ENCODE results near the gene OPRM1.

Gene OPRM1

DNA sequence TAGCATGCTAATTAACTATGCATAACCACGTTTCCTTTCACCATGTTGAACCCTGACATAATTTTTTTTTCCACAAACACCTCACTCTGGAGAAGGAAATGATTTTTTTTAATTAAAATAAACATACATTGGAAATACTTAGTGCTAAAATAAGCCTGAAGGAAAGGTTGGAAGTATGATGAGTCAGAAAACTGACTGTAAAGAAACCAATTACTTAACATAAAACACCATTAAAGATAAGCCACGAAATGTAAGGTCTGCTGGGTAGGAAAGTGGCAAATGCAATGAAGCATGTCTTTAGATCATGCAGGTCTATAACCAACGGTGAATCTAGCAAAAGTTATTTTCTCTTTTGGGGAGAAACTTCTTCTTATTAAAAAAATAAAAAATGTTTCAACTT is 47.5 kb downstream of the OPRM1 start:
- no peak overlapping the region for H3K27ac ChIP-seq (ENCODE audit: low read length)
- H3K4me3 ChIP-seq (ENCODE audit: low read depth in 1 of 2, low read length in 2 of 2) = no peak overlapping the region
- H3K27me3 ChIP-seq (ENCODE audit: low read depth, low read length) = no peaks in the 10 kb centered on the region
- H3K4me1 ChIP-seq (ENCODE audit: control insufficient read depth in 1 of 2, insufficient read depth in 2 of 2, low read length in 2 of 2) = no peaks in the 10 kb centered on the region
- H3K36me3 ChIP-seq (ENCODE audit: control insufficient read depth in 1 of 2, insufficient read depth in 2 of 2, low read length in 2 of 2) = no peaks in the 10 kb centered on the region
- H3K9me3 ChIP-seq (ENCODE audit: control insufficient read depth in 1 of 2, low read length in 2 of 2) = no peaks in the 10 kb centered on the region

DNA sequence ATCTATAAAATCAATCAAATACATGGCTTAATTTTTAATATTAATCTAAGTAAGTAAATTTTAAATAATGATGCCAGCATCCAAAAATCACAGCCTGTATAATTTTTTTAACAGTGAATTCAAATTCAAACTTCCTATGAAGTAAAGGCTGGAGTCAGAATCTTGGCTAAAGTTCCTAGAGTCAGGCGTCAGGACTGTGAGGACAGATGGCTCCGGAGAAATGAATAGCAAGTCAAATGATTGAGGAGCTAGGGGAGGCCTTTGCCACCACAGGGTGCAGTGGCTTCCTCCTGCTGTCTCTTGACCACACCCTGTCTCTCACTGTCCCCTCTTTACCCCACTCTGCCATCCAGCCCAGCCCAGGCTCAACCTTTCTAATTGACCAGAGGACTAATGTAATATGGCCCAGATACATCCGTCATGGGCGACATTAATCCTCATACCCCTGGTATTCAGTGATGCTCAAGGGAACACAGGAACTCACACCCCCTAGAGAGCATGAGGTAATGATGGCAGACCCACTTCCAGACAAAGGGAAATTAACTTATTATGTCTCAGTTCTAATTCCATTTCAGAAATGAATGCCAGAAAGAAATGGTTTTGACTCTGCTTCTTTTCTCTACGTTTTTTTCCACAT is 53.4 kb downstream of the OPRM1 start:
- H3K4me3 ChIP-seq (ENCODE audit: low read depth in 1 of 2, low read length in 2 of 2) = no peak overlapping the region
- no peak overlapping the region for H3K27ac ChIP-seq (ENCODE audit: low read length)
- no peaks in the 10 kb centered on the region for H3K4me1 ChIP-seq (ENCODE audit: control insufficient read depth in 1 of 2, insufficient read depth in 2 of 2, low read length in 2 of 2)
- no peaks in the 10 kb centered on the region for H3K27me3 ChIP-seq (ENCODE audit: low read depth, low read length)
- no peaks in the 10 kb centered on the region for H3K9me3 ChIP-seq (ENCODE audit: control insufficient read depth in 1 of 2, low read length in 2 of 2)
- H3K36me3 ChIP-seq (ENCODE audit: control insufficient read depth in 1 of 2, insufficient read depth in 2 of 2, low read length in 2 of 2) = no peaks in the 10 kb centered on the region

DNA sequence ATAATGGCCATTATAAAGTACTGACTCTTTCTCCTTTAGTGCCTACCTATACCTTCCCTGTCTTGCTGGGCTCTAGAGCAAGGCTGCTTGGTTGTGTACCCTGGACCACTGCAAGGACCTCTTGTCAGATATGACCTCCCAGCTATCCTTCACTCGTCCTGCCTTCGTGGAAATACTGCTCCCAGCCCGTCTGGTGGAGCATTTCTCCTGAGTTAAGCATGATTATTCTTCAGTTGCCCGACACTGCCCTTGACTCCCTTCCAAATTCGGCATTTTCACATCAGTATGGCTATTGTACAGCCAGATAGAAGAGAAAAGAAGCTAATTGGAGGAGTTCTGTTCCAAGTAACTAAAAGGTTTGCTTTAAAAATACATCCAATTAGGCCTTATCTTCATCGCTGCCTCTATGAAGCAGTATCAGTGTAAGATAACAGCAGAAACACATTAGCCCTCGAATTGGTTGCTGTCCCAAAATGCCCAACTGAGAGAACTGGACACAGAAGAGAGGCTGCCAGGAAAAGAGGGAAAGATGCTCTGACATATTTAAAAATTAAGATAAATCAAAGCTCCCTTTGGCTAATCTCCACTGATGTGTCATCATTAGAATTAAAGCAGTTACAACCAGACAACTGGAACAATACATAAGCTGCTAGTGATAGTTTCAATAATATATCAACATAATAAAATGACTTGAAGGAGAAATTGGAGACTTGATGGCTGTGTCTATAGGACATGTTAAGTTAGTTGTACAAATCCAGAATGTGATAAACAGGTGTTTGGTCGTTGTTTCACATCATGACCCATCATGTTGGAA is 54.4 kb downstream of the OPRM1 start:
- no peaks in the 10 kb centered on the region for H3K4me1 ChIP-seq (ENCODE audit: control insufficient read depth in 1 of 2, insufficient read depth in 2 of 2, low read length in 2 of 2)

DNA sequence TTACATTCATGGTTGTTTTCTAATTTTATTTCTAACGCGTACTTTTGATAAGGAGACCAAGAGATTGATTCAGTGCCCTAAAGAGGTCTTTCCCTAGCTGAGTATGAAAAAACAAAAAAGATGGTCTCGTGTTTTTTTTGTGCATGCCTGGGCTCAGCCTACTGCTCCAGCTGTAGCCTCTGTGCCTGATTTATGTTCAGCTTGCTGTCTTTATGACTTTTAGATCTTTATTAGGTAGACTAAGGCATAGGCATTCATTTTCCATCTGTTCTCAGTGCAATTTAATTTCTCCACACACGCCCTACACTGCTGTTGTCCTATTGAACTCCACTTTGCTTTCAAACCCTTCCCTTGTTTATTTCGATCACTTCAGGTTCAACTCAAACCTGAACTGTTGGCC is 56.5 kb downstream of the OPRM1 start:
- no peak overlapping the region for H3K4me3 ChIP-seq (ENCODE audit: low read depth in 1 of 2, low read length in 2 of 2)
- H3K9me3 ChIP-seq (ENCODE audit: control insufficient read depth in 1 of 2, low read length in 2 of 2) = no peaks in the 10 kb centered on the region
- no peaks in the 10 kb centered on the region for H3K27me3 ChIP-seq (ENCODE audit: low read depth, low read length)
- no peaks in the 10 kb centered on the region for H3K4me1 ChIP-seq (ENCODE audit: control insufficient read depth in 1 of 2, insufficient read depth in 2 of 2, low read length in 2 of 2)
- H3K36me3 ChIP-seq (ENCODE audit: control insufficient read depth in 1 of 2, insufficient read depth in 2 of 2, low read length in 2 of 2) = no peaks in the 10 kb centered on the region
- H3K27ac ChIP-seq (ENCODE audit: low read length) = no peak overlapping the region

More for the DNA sequence above, 54.4 kb downstream of the OPRM1 start:
- Histone ChIP-seq H3K4me3 (ENCODE audit: low read depth in 1 of 2, low read length in 2 of 2) (no peak overlapping the region), H3K27me3 (ENCODE audit: low read depth, low read length) (no peaks in the 10 kb centered on the region), H3K27ac (ENCODE audit: low read length) (no peak overlapping the region), H3K36me3 (ENCODE audit: control insufficient read depth in 1 of 2, insufficient read depth in 2 of 2, low read length in 2 of 2) (no peaks in the 10 kb centered on the region), H3K9me3 (ENCODE audit: control insufficient read depth in 1 of 2, low read length in 2 of 2) (no peaks in the 10 kb centered on the region)

DNA sequence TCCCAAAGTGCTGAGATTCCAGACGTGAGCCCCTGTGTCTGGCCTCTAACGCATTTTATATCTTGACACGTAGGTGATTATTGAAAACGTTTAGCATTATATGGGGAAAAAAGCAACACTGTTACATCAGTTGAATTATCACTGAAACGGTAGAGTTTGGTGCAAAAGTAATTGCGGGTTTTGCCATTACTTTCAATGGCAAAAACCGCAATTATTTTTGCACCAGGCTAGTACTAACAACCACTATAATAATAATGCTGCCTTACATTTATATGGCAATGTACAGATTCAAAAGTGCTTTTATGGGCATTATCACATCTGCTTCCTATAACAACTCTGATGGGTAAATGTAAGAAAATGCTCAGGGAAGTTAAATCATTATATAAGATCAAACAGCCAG is 57.3 kb downstream of the OPRM1 start:
- H3K4me3 ChIP-seq (ENCODE audit: low read depth in 1 of 2, low read length in 2 of 2) = no peak overlapping the region
- no peak overlapping the region for H3K27ac ChIP-seq (ENCODE audit: low read length)
- no peaks in the 10 kb centered on the region for H3K36me3 ChIP-seq (ENCODE audit: control insufficient read depth in 1 of 2, insufficient read depth in 2 of 2, low read length in 2 of 2)
- no peaks in the 10 kb centered on the region for H3K27me3 ChIP-seq (ENCODE audit: low read depth, low read length)
- no peaks in the 10 kb centered on the region for H3K9me3 ChIP-seq (ENCODE audit: control insufficient read depth in 1 of 2, low read length in 2 of 2)
- no peaks in the 10 kb centered on the region for H3K4me1 ChIP-seq (ENCODE audit: control insufficient read depth in 1 of 2, insufficient read depth in 2 of 2, low read length in 2 of 2)

DNA sequence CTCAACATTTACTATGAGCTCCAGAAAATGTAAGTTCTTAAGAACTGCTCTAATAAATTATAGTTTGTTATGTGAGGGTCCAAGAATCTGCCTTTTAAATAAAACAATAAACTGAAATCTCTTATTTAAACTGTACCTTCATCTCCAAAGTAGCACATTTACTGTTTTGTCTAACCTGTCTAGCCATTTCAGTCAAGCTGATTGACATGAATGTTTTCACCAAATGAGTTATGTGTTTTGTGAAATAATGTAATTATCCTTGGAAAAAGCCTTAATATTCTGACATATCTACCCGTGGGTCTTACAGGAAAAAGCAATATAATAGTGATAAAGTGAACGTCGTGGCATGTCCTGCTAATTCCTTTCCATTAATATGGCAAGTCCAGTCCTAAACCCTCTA is 57.8 kb downstream of the OPRM1 start:
- H3K27ac ChIP-seq (ENCODE audit: low read length) = no peak overlapping the region
- H3K36me3 ChIP-seq (ENCODE audit: control insufficient read depth in 1 of 2, insufficient read depth in 2 of 2, low read length in 2 of 2) = no peaks in the 10 kb centered on the region
- no peaks in the 10 kb centered on the region for H3K27me3 ChIP-seq (ENCODE audit: low read depth, low read length)
- H3K9me3 ChIP-seq (ENCODE audit: control insufficient read depth in 1 of 2, low read length in 2 of 2) = no peaks in the 10 kb centered on the region
- no peaks in the 10 kb centered on the region for H3K4me1 ChIP-seq (ENCODE audit: control insufficient read depth in 1 of 2, insufficient read depth in 2 of 2, low read length in 2 of 2)
- no peak overlapping the region for H3K4me3 ChIP-seq (ENCODE audit: low read depth in 1 of 2, low read length in 2 of 2)

DNA sequence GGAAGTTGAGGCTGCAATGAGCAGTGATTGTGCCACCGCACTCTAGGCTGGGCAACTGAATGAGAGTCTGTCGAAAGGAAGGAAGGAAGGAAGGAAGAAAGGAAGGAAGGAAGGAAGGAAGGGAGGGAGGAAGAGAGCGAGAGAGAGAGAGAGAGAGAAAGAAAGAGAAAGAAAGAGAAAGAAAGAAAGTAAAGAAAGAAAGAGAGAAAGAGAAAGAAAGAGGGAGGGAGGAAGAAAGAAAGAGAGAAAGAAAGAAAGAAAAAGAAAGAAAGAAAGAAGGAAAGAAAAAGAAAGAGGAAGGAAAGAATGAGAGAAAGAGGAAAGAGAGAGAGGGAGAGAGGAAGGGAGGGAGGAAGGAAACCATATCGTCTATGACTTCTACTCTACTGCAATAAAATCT is 60.2 kb downstream of the OPRM1 start:
- Histone ChIP-seq H3K27ac (ENCODE audit: low read length) (no peak overlapping the region), H3K4me3 (ENCODE audit: low read depth in 1 of 2, low read length in 2 of 2) (no peak overlapping the region), H3K9me3 (ENCODE audit: control insufficient read depth in 1 of 2, low read length in 2 of 2) (no peaks in the 10 kb centered on the region), H3K4me1 (ENCODE audit: control insufficient read depth in 1 of 2, insufficient read depth in 2 of 2, low read length in 2 of 2) (no peaks in the 10 kb centered on the region), H3K36me3 (ENCODE audit: control insufficient read depth in 1 of 2, insufficient read depth in 2 of 2, low read length in 2 of 2) (no peaks in the 10 kb centered on the region), H3K27me3 (ENCODE audit: low read depth, low read length) (no peaks in the 10 kb centered on the region)

DNA sequence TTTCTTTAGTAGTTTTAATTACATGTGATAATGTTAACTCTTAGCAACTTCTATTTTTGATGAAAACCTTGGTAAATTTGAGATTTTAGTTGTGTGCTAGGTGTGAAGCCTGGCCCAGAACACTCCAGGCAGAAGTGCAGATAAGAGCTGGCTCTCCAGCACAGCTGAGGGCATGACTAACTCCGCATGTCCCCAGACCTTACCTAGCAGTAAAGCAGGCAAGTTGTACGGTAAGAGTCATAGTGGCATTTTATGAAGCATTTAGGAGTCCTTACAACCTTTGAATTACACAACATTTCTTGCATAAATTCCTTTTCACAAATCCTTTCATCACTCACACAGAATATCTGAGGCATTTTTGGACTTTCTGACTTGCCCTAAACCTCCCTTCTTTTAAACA is 67.2 kb downstream of the OPRM1 start:
- H3K36me3 ChIP-seq (ENCODE audit: control insufficient read depth in 1 of 2, insufficient read depth in 2 of 2, low read length in 2 of 2) = no peaks in the 10 kb centered on the region
- no peaks in the 10 kb centered on the region for H3K4me1 ChIP-seq (ENCODE audit: control insufficient read depth in 1 of 2, insufficient read depth in 2 of 2, low read length in 2 of 2)
- H3K27ac ChIP-seq (ENCODE audit: low read length) = no peak overlapping the region
- no peaks in the 10 kb centered on the region for H3K9me3 ChIP-seq (ENCODE audit: control insufficient read depth in 1 of 2, low read length in 2 of 2)
- no peaks in the 10 kb centered on the region for H3K27me3 ChIP-seq (ENCODE audit: low read depth, low read length)
- H3K4me3 ChIP-seq (ENCODE audit: low read depth in 1 of 2, low read length in 2 of 2) = no peak overlapping the region

DNA sequence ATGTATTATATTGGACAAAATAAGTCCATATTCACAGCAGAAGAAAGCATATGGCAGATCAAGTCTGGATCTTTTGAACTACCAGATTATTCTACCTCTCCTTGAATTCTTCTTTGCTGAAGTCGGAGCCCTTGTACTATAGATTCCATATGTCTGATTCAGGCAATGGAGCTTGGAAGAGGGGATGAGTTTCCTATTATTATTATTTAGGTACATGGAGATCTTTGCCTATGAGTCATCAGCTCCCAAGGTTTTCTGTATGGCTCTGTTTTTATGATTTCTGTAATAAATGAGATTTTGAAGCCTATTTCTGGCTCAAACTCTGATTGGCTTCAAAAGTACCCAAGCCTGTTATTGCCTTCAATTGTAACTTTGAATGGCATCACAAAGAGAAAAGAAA is 72.0 kb downstream of the OPRM1 start:
- H3K4me1 ChIP-seq (ENCODE audit: control insufficient read depth in 1 of 2, insufficient read depth in 2 of 2, low read length in 2 of 2) = no peaks in the 10 kb centered on the region
- H3K27me3 ChIP-seq (ENCODE audit: low read depth, low read length) = no peaks in the 10 kb centered on the region
- no peaks in the 10 kb centered on the region for H3K9me3 ChIP-seq (ENCODE audit: control insufficient read depth in 1 of 2, low read length in 2 of 2)
- no peak overlapping the region for H3K27ac ChIP-seq (ENCODE audit: low read length)
- no peaks in the 10 kb centered on the region for H3K36me3 ChIP-seq (ENCODE audit: control insufficient read depth in 1 of 2, insufficient read depth in 2 of 2, low read length in 2 of 2)
- H3K4me3 ChIP-seq (ENCODE audit: low read depth in 1 of 2, low read length in 2 of 2) = no peak overlapping the region

DNA sequence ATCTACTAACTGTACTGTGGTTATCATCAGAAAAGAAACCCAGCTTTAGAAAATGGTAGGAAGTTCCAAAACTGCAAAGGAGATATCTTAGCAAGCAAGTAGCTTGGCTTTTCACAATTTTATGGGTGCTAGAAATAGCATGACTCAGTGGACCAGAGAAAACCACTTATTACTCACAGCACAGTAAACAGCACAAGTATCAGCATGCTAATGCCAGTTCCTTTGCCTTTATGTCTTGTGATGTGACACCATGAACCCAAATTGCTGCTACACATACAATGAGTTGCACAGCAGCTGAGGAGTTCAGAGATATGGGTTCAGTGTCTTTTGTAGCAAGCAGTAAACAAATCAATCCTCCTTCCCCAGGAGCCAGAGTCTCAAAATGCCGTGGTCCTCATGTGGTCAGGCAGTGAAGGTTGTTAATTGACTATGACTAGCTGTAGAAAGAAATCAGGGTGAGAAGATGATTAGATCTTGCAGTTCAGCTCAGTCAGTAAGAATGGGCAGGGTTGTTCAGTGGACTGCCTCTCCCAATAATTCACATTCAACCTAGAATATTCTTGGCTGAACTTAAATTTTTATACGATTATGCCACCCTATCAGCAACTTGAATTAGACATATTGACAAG is 73.3 kb downstream of the OPRM1 start:
- no peaks in the 10 kb centered on the region for H3K27me3 ChIP-seq (ENCODE audit: low read depth, low read length)
- H3K9me3 ChIP-seq (ENCODE audit: control insufficient read depth in 1 of 2, low read length in 2 of 2) = no peaks in the 10 kb centered on the region
- H3K4me3 ChIP-seq (ENCODE audit: low read depth in 1 of 2, low read length in 2 of 2) = no peak overlapping the region
- no peaks in the 10 kb centered on the region for H3K36me3 ChIP-seq (ENCODE audit: control insufficient read depth in 1 of 2, insufficient read depth in 2 of 2, low read length in 2 of 2)
- no peak overlapping the region for H3K27ac ChIP-seq (ENCODE audit: low read length)
- H3K4me1 ChIP-seq (ENCODE audit: control insufficient read depth in 1 of 2, insufficient read depth in 2 of 2, low read length in 2 of 2) = no peaks in the 10 kb centered on the region

DNA sequence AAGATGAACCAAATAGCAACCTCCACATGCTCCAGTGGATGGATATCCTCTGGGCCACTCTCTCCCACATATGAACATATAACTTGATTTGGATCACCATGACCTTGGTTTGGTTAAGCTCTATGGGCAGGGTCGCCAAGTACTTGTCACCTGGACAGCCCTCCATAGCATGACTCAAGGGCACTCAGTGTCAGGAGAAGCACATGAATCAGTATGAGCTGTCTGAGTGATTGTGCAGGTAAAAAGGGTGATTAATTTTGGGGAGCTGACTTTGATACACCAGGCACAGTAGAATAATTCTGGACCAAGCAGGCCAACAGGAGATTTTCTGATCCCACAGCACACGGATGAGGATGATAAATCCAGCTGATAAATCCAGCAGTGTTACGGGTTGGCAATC is 74.4 kb downstream of the OPRM1 start:
- H3K9me3 ChIP-seq (ENCODE audit: control insufficient read depth in 1 of 2, low read length in 2 of 2) = no peaks in the 10 kb centered on the region
- H3K27ac ChIP-seq (ENCODE audit: low read length) = no peak overlapping the region
- H3K4me1 ChIP-seq (ENCODE audit: control insufficient read depth in 1 of 2, insufficient read depth in 2 of 2, low read length in 2 of 2) = no peaks in the 10 kb centered on the region
- no peaks in the 10 kb centered on the region for H3K36me3 ChIP-seq (ENCODE audit: control insufficient read depth in 1 of 2, insufficient read depth in 2 of 2, low read length in 2 of 2)
- H3K27me3 ChIP-seq (ENCODE audit: low read depth, low read length) = no peaks in the 10 kb centered on the region
- H3K4me3 ChIP-seq (ENCODE audit: low read depth in 1 of 2, low read length in 2 of 2) = no peak overlapping the region

Data from muscle layer of duodenum (tissue), 2 donors.